ENCODE results near the gene NELL1. TPM values are rescaled to one million over a fixed set of nuclear protein-coding genes. Genes with fewer than 3 reads are reported as not detected.

NELL1 gene
- total and polyA plus RNA-seq, 2 donors (not counting 3 experiments of a cell fraction or from before 2014, with no cell fraction given): not detected

- no peak for TF ChIP-seq POLR2AphosphoS5 (IDR thresholded peaks at IDR 0.05; ENCODE audit: insufficient read depth, low read depth, low read length)
- no peak for TF ChIP-seq MYC (IDR thresholded peaks at IDR 0.05; ENCODE audit: low read depth, low read length)
- TF ChIP-seq MAX (IDR thresholded peaks at IDR 0.05; ENCODE audit: insufficient read depth, insufficient read length): no peak
- TF ChIP-seq JUN (IDR thresholded peaks at IDR 0.05; ENCODE audit: borderline replicate concordance, insufficient read depth, insufficient read length, low read depth): no peak
- TF ChIP-seq EZH2 (IDR thresholded peaks at IDR 0.05; ENCODE audit: borderline replicate concordance, low read depth, low read length, severe bottlenecking): no peak
- TF ChIP-seq CTCF (IDR thresholded peaks at IDR 0.05; ENCODE audit: extremely low read depth in 1 of 2, insufficient read depth in 1 of 2, low read depth in 1 of 2, low read length in 2 of 2): no peak
- no peak for TF ChIP-seq GATA2 (IDR thresholded peaks at IDR 0.05; ENCODE audit: insufficient read depth, insufficient read length, low read depth, low read length)
- TF ChIP-seq FOS (IDR thresholded peaks at IDR 0.05; ENCODE audit: borderline replicate concordance, insufficient read depth, low read length): no peak
- no peak for TF ChIP-seq POLR2A (IDR thresholded peaks at IDR 0.05; ENCODE audit: low read depth, low read length)
- dilution Hi-C loops (cut with MboI; ENCODE audit: extremely low pct_ligation_motif_present, low sequenced_read_pairs) (no loop called here), intact Hi-C loops (cut with micrococcal nuclease) (no loop called here)
- Histone ChIP-seq H3K4me2 (ENCODE audit: insufficient read depth, low read length) (no peak overlapping the region), H3K4me1 (ENCODE audit: control insufficient read depth, extremely low read depth, insufficient read depth, low read length) (no peaks in the 10 kb centered on the region), H3K27ac (ENCODE audit: insufficient read depth, low read depth, low read length) (no peak overlapping the region), H3K9ac (replicated peaks; ENCODE audit: extremely low read depth, insufficient read depth, low read length) (no peak overlapping the region), H3K9me1 (replicated peaks; ENCODE audit: control insufficient read depth, extremely low read depth, insufficient read depth, low read length) (no peaks in the 10 kb centered on the region), H4K20me1 (replicated peaks; ENCODE audit: control insufficient read depth, extremely low read depth, insufficient read depth, low read length) (no peaks in the 10 kb centered on the region), H2AFZ (ENCODE audit: low read depth, low read length) (no peak overlapping the region), H3K36me3 (ENCODE audit: control insufficient read depth in 2 of 2, extremely low read depth in 1 of 2, insufficient read depth in 2 of 2, low read length in 2 of 2) (no peaks in the 10 kb centered on the region), H3K27me3 (ENCODE audit: control insufficient read depth in 2 of 2, insufficient read depth in 2 of 2, low read length in 2 of 2) (no peaks in the 10 kb centered on the region), H3K9me3 (replicated peaks; ENCODE audit: control insufficient read depth, insufficient read depth, low read length) (peaks cover 4% of the 10 kb centered on the region), H3K79me2 (ENCODE audit: control insufficient read depth, insufficient read depth, low read length) (no peaks in the 10 kb centered on the region), H3K4me3 (replicated peaks in 1 of 3; ENCODE audit: insufficient read depth in 1 of 3, low read depth in 1 of 3, low read length in 3 of 3) (no peak overlapping the region)
- no peak for DNase-seq (ENCODE audit: low read depth, low spot score)
- POLR2A ChIA-PET: no interaction called here
- BruUV-seq (replicated peaks): no TSS peak
- no peak for FAIRE-seq
- CTCF ChIA-PET: no interaction called here
These were observed 805.1 kb downstream of the NELL1 start for GRCh38 chr11:21474529-21474928.

All from endothelial cell of umbilical vein (primary cell).